H7 (cell line): Measurements from ENCODE around the gene TBC1D30. TPM values are rescaled to one million over a fixed set of nuclear protein-coding genes. Genes with fewer than 3 reads are reported as not detected.
"Not testable (repeated sequence)": the region's sequence is repeated elsewhere in the genome, so short reads cannot be mapped to it uniquely, and the experiment has no call there.

Experiments
- DNase-seq: peaks from one replicate; pipeline ENCODE4 v3.0.0; 2012
- H3K27me3 ChIP-seq: 2 replicates; pipeline ENCODE4 v1.6.0; 2011; ENCODE audit warnings: mild to moderate bottlenecking, low read length; ENCODE audit not compliant: control insufficient read depth, insufficient read depth
- H3K36me3 ChIP-seq: replicated peaks from 2 replicates; pipeline ENCODE4 v1.5.1; 2011; ENCODE audit warnings: low read length; ENCODE audit not compliant: control insufficient read depth, insufficient read depth
- H3K4me3 ChIP-seq: 2 replicates; pipeline ENCODE4 v1.5.1; 2011; ENCODE audit warnings: low read depth, mild to moderate bottlenecking, control low read depth, low read length, moderate library complexity; ENCODE audit not compliant: insufficient read depth
- total RNA-seq: library from RNA; depleted of rRNA; stranded (reverse); fragments of >200 nt; shearing (Covaris generic); gene quantifications from 2 replicates; pipeline ENCODE4 v1.2.3, GENCODE V29; 2014; rRNA removed

Gene TBC1D30
- 0.62 and 1.4 TPM in 2 replicates for total RNA-seq

GRCh38 chr12:64824500-64825142, at the start of gene TBC1D30:
Gene TBC1D30, plus strand, starts transcription at chr12:64824647. Its CDS starts 233 bp downstream, at chr12:64824880.
- DNase-seq, result peak; percentile 77
- no peaks in the 10 kb centered on the region for H3K36me3 ChIP-seq
- H3K4me3 ChIP-seq, result peak within 1 kb of the TSS; percentile 52
- peaks cover 50% of the 10 kb centered on the region for H3K27me3 ChIP-seq

- H3K36me3 ChIP-seq, DNase-seq, H3K4me3 ChIP-seq: not testable (repeated sequence)
- H3K27me3 ChIP-seq, result peaks cover 16% of the 10 kb centered on the region
These were observed 49.2 kb upstream of the TBC1D30 start for GRCh38 chr12:64775147-64775736.

GRCh38 chr12:64779354-64779974, 45.0 kb upstream of the TBC1D30 start:
- Histone ChIP-seq H3K36me3 (no peaks in the 10 kb centered on the region), H3K27me3 (peaks cover 52% of the 10 kb centered on the region), H3K4me3 (no peak overlapping the region)
- no peak for DNase-seq

- no peak for DNase-seq
- peak overlapping the region; percentile 46 for H3K4me3 ChIP-seq
- H3K27me3 ChIP-seq, result peaks cover 52% of the 10 kb centered on the region
- no peaks in the 10 kb centered on the region for H3K36me3 ChIP-seq
These were observed 44.3 kb upstream of the TBC1D30 start for GRCh38 chr12:64780132-64780530.

GRCh38 chr12:64780531-64781279, 43.7 kb upstream of the TBC1D30 start:
- H3K27me3 ChIP-seq, result peaks cover 52% of the 10 kb centered on the region
- no peaks in the 10 kb centered on the region for H3K36me3 ChIP-seq
- peak; percentile 82 for DNase-seq
- H3K4me3 ChIP-seq, result peak overlapping the region; percentile 46

GRCh38 chr12:64781280-64782190, 42.9 kb upstream of the TBC1D30 start:
- peaks cover 52% of the 10 kb centered on the region for H3K27me3 ChIP-seq
- peak; percentile 57 for DNase-seq
- no peaks in the 10 kb centered on the region for H3K36me3 ChIP-seq
- H3K4me3 ChIP-seq, result peak overlapping the region; percentile 46

GRCh38 chr12:64782191-64782876, 42.1 kb upstream of the TBC1D30 start:
- Histone ChIP-seq H3K27me3 (peaks cover 52% of the 10 kb centered on the region), H3K4me3 (no peak overlapping the region), H3K36me3 (no peaks in the 10 kb centered on the region)
- no peak for DNase-seq

- Histone ChIP-seq H3K36me3 (no peaks in the 10 kb centered on the region), H3K27me3 (peaks cover 29% of the 10 kb centered on the region), H3K4me3 (no peak overlapping the region)
- no peak for DNase-seq
These were observed 38.6 kb upstream of the TBC1D30 start for GRCh38 chr12:64785838-64786237.

GRCh38 chr12:64790166-64790565, 34.3 kb upstream of the TBC1D30 start:
- DNase-seq, result no peak
- H3K36me3 ChIP-seq, result no peaks in the 10 kb centered on the region
- H3K27me3 ChIP-seq, result no peaks in the 10 kb centered on the region
- H3K4me3 ChIP-seq, result no peak overlapping the region

GRCh38 chr12:64791036-64791435, 33.4 kb upstream of the TBC1D30 start:
- Histone ChIP-seq H3K27me3 (no peaks in the 10 kb centered on the region), H3K36me3 (no peaks in the 10 kb centered on the region), H3K4me3 (no peak overlapping the region)
- DNase-seq, result no peak

- DNase-seq, result no peak
- H3K27me3 ChIP-seq, result no peaks in the 10 kb centered on the region
These were observed 32.3 kb upstream of the TBC1D30 start for GRCh38 chr12:64792128-64792527.

GRCh38 chr12:64793610-64794009, 30.8 kb upstream of the TBC1D30 start:
- no peaks in the 10 kb centered on the region for H3K27me3 ChIP-seq
- no peak for DNase-seq
- no peak overlapping the region for H3K4me3 ChIP-seq
- H3K36me3 ChIP-seq, result no peaks in the 10 kb centered on the region

More at GRCh38 chr12:64792128-64792527, 32.3 kb upstream of the TBC1D30 start:
- Histone ChIP-seq H3K4me3 (no peak overlapping the region), H3K36me3 (no peaks in the 10 kb centered on the region)

GRCh38 chr12:64794305-64794704, 30.1 kb upstream of the TBC1D30 start:
- no peak overlapping the region for H3K4me3 ChIP-seq
- no peak for DNase-seq
- no peaks in the 10 kb centered on the region for H3K36me3 ChIP-seq
- no peaks in the 10 kb centered on the region for H3K27me3 ChIP-seq
